Neuron (in vitro differentiated cells): ENCODE results near the gene TMEM61.
"Not testable (repeated sequence)": the region's sequence is repeated elsewhere in the genome, so short reads cannot be mapped to it uniquely, and the experiment has no call there.

ENCODE experiments used
- H2AFZ ChIP-seq: one replicate; pipeline ENCODE4 v1.6.1; 2013; ENCODE audit warnings: low read depth, mild to moderate bottlenecking, inconsistent platforms, low read length, moderate library complexity
- H3K27me3 ChIP-seq: one replicate; pipeline ENCODE4 v1.6.1; 2013; ENCODE audit warnings: low read length; ENCODE audit not compliant: insufficient read depth
- H3K36me3 ChIP-seq: one replicate; pipeline ENCODE4 v1.6.1; 2013; ENCODE audit warnings: low read length; ENCODE audit not compliant: insufficient read depth
- H3K4me1 ChIP-seq: one replicate; pipeline ENCODE4 v1.6.1; 2013; ENCODE audit warnings: low read length; ENCODE audit not compliant: insufficient read depth
- H3K4me3 ChIP-seq: 2 replicates; pipeline ENCODE4 v1.5.1; 2013; ENCODE audit warnings: mild to moderate bottlenecking, low read length, moderate library complexity
- H3K9me3 ChIP-seq: one replicate; pipeline ENCODE4 v1.6.1; 2013; ENCODE audit warnings: low read length

Gene TMEM61

GRCh38 chr1:54950006-54950368 is 30.4 kb upstream of the TMEM61 start:
- H3K36me3 ChIP-seq = no peaks in the 10 kb centered on the region
- H3K9me3 ChIP-seq = peaks cover 2% of the 10 kb centered on the region
- no peak overlapping the region for H2AFZ ChIP-seq
- H3K27me3 ChIP-seq = peaks cover 3% of the 10 kb centered on the region
- no peak overlapping the region for H3K4me3 ChIP-seq
- H3K4me1 ChIP-seq = no peaks in the 10 kb centered on the region

- Histone ChIP-seq H2AFZ (peak overlapping the region; percentile 64), H3K9me3 (peaks cover 2% of the 10 kb centered on the region), H3K36me3 (no peaks in the 10 kb centered on the region), H3K4me3 (no peak overlapping the region), H3K4me1 (no peaks in the 10 kb centered on the region), H3K27me3 (peaks cover 3% of the 10 kb centered on the region)
Measured at GRCh38 chr1:54950369-54951163, 29.9 kb upstream of the TMEM61 start.

GRCh38 chr1:54951810-54952226 is 28.6 kb upstream of the TMEM61 start:
- no peaks in the 10 kb centered on the region for H3K27me3 ChIP-seq
- no peaks in the 10 kb centered on the region for H3K36me3 ChIP-seq
- peaks cover 2% of the 10 kb centered on the region for H3K9me3 ChIP-seq
- no peak overlapping the region for H2AFZ ChIP-seq
- H3K4me1 ChIP-seq = no peaks in the 10 kb centered on the region
- no peak overlapping the region for H3K4me3 ChIP-seq

GRCh38 chr1:54952950-54953718 is 27.3 kb upstream of the TMEM61 start:
- no peaks in the 10 kb centered on the region for H3K27me3 ChIP-seq

GRCh38 chr1:54953846-54954245 is 26.6 kb upstream of the TMEM61 start:
- Histone ChIP-seq H2AFZ (no peak overlapping the region), H3K36me3 (no peaks in the 10 kb centered on the region), H3K4me3 (no peak overlapping the region), H3K9me3 (peaks cover 2% of the 10 kb centered on the region), H3K4me1 (no peaks in the 10 kb centered on the region), H3K27me3 (no peaks in the 10 kb centered on the region)

More at GRCh38 chr1:54952950-54953718, 27.3 kb upstream of the TMEM61 start:
- Histone ChIP-seq H3K4me3 (no peak overlapping the region), H2AFZ (no peak overlapping the region), H3K36me3 (no peaks in the 10 kb centered on the region), H3K9me3 (peaks cover 2% of the 10 kb centered on the region), H3K4me1 (no peaks in the 10 kb centered on the region)

- H3K4me1 ChIP-seq = no peaks in the 10 kb centered on the region
- no peak overlapping the region for H3K4me3 ChIP-seq
- H3K9me3 ChIP-seq = peaks cover 2% of the 10 kb centered on the region
- H3K36me3 ChIP-seq = no peaks in the 10 kb centered on the region
- H2AFZ ChIP-seq = no peak overlapping the region
- no peaks in the 10 kb centered on the region for H3K27me3 ChIP-seq
Measured at GRCh38 chr1:54955359-54955758, 25.1 kb upstream of the TMEM61 start.

- no peak overlapping the region for H2AFZ ChIP-seq
- H3K4me1 ChIP-seq = no peaks in the 10 kb centered on the region
- H3K4me3 ChIP-seq = no peak overlapping the region
- H3K27me3 ChIP-seq = no peaks in the 10 kb centered on the region
- H3K36me3 ChIP-seq = no peaks in the 10 kb centered on the region
- peaks cover 2% of the 10 kb centered on the region for H3K9me3 ChIP-seq
Measured at GRCh38 chr1:54956726-54957125, 23.7 kb upstream of the TMEM61 start.

GRCh38 chr1:54959241-54959640 is 21.2 kb upstream of the TMEM61 start:
- H3K4me1 ChIP-seq = no peaks in the 10 kb centered on the region
- no peaks in the 10 kb centered on the region for H3K27me3 ChIP-seq
- peaks cover 2% of the 10 kb centered on the region for H3K9me3 ChIP-seq
- H2AFZ ChIP-seq = no peak overlapping the region
- no peak overlapping the region for H3K4me3 ChIP-seq
- no peaks in the 10 kb centered on the region for H3K36me3 ChIP-seq

GRCh38 chr1:54962612-54963395 is 17.6 kb upstream of the TMEM61 start:
- Histone ChIP-seq H2AFZ (no peak overlapping the region), H3K36me3 (no peaks in the 10 kb centered on the region), H3K9me3 (no peaks in the 10 kb centered on the region), H3K4me1 (no peaks in the 10 kb centered on the region), H3K4me3 (no peak overlapping the region), H3K27me3 (peaks cover 7% of the 10 kb centered on the region)

- not testable (repeated sequence) for H3K4me3 ChIP-seq, H3K4me1 ChIP-seq, H3K36me3 ChIP-seq, H2AFZ ChIP-seq, H3K27me3 ChIP-seq, H3K9me3 ChIP-seq
Measured at GRCh38 chr1:54963829-54964228, 16.6 kb upstream of the TMEM61 start.

- Histone ChIP-seq H2AFZ (no peak overlapping the region), H3K27me3 (peaks cover 7% of the 10 kb centered on the region)
Measured at GRCh38 chr1:54965624-54966340, 14.6 kb upstream of the TMEM61 start.

GRCh38 chr1:54967372-54967771 is 13.1 kb upstream of the TMEM61 start:
- H3K4me1 ChIP-seq = no peaks in the 10 kb centered on the region
- H3K9me3 ChIP-seq = no peaks in the 10 kb centered on the region
- H3K4me3 ChIP-seq = no peak overlapping the region
- peaks cover 7% of the 10 kb centered on the region for H3K27me3 ChIP-seq
- H3K36me3 ChIP-seq = no peaks in the 10 kb centered on the region
- H2AFZ ChIP-seq = no peak overlapping the region

More at GRCh38 chr1:54965624-54966340, 14.6 kb upstream of the TMEM61 start:
- Histone ChIP-seq H3K4me1 (no peaks in the 10 kb centered on the region), H3K9me3 (no peaks in the 10 kb centered on the region), H3K4me3 (no peak overlapping the region), H3K36me3 (no peaks in the 10 kb centered on the region)
